ENCODE measurements around the gene MIER2. TPM values are rescaled to one million over a fixed set of nuclear protein-coding genes. Genes with fewer than 3 reads are reported as not detected.
"Not testable (repeated sequence)": the region's sequence is repeated elsewhere in the genome, so short reads cannot be mapped to it uniquely, and the experiment has no call there.

Gene MIER2
- 47.3 TPM for total RNA-seq (ENCODE audit: unreplicated experiment)
- long read RNA-seq, partial matches to known transcripts = 1 of 7 reads
- long read RNA-seq, other reads (novel, unspliced or antisense) = 6 of 7 reads

DNA sequence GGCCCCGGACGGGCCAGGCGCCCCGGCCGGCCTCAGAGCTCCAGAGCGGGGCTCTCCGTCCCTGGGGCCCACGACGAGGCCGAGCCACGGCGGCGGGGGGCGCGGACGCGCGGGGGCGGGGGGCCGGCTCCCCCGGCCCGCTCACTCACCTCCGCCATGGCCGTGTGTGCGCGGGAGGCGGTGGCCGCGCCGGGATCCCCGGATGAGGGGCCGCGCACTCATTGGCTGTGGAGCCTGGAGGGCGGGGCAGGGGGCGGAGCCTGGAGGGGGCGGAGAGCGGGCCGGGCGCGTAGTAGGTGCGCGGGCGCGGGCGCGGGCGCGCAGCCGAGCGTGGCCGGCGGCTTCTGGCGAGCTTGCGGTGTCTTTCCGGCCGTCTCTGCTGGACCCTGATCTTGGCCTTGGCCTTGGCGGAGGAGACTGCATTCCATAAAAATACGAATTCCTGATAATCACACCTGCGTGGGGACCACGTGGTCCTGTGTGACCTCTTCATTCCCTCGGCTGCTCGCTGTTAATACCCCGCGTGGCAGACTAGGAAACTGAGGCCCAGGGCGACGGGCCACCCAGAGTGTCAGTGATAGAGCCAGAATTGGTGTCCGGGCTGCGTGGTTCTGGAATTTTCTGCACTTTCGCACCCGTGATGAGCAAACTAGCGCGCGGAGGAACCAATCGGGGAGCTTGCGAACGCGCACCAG lies at the start of gene MIER2:
Gene MIER2 (minus strand): TSS at position 172 of the 695 bp plus-strand sequence. CDS start 14 bp downstream, at position 158.
- Mint-ChIP-seq H3K4me1 (ENCODE audit: low read depth, unreplicated experiment) (peaks cover 25% of the 10 kb centered on the region), H3K27me3 (ENCODE audit: unreplicated experiment) (peaks cover 22% of the 10 kb centered on the region), H3K9me3 (ENCODE audit: unreplicated experiment) (peaks cover 11% of the 10 kb centered on the region), H3K27ac (ENCODE audit: unreplicated experiment) (peak within 1 kb of the TSS; percentile 81), H3K4me3 (ENCODE audit: unreplicated experiment) (peak within 1 kb of the TSS; percentile 97), H3K36me3 (ENCODE audit: unreplicated experiment) (peaks cover 4% of the 10 kb centered on the region)
- TF ChIP-seq, protein P1, sequence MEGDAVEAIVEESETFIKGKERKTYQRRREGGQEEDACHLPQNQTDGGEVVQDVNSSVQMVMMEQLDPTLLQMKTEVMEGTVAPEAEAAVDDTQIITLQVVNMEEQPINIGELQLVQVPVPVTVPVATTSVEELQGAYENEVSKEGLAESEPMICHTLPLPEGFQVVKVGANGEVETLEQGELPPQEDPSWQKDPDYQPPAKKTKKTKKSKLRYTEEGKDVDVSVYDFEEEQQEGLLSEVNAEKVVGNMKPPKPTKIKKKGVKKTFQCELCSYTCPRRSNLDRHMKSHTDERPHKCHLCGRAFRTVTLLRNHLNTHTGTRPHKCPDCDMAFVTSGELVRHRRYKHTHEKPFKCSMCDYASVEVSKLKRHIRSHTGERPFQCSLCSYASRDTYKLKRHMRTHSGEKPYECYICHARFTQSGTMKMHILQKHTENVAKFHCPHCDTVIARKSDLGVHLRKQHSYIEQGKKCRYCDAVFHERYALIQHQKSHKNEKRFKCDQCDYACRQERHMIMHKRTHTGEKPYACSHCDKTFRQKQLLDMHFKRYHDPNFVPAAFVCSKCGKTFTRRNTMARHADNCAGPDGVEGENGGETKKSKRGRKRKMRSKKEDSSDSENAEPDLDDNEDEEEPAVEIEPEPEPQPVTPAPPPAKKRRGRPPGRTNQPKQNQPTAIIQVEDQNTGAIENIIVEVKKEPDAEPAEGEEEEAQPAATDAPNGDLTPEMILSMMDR (IDR thresholded peaks at IDR 0.05; ENCODE audit: partially characterized antibody, unreplicated experiment) = no peak
- peak; percentile 92 for DNase-seq

DNA sequence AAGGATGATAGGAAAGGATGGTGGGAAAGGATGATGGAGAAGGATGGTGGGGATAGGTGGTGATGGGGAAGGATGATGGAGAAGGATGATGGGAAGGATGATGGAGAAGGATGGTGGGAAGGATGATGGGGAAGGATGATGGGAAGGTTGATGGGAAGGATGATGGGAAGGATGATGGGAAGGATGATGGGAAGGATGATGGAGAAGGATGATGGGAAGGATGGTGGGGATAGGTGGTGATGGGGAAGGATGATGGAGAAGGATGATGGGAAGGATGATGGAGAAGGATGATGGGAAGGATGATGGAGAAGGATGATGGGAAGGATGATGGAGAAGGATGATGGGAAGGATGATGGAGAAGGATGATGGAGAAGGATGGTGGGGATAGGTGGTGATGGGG lies 49.0 kb upstream of the MIER2 start:
- not testable (repeated sequence) for DNase-seq; H3K27ac Mint-ChIP-seq (ENCODE audit: unreplicated experiment); H3K4me1 Mint-ChIP-seq (ENCODE audit: low read depth, unreplicated experiment); H3K36me3 Mint-ChIP-seq (ENCODE audit: unreplicated experiment); H3K4me3 Mint-ChIP-seq (ENCODE audit: unreplicated experiment)
- Mint-ChIP-seq H3K27me3 (ENCODE audit: unreplicated experiment) (peaks cover 24% of the 10 kb centered on the region), H3K9me3 (ENCODE audit: unreplicated experiment) (peaks cover 23% of the 10 kb centered on the region)

DNA sequence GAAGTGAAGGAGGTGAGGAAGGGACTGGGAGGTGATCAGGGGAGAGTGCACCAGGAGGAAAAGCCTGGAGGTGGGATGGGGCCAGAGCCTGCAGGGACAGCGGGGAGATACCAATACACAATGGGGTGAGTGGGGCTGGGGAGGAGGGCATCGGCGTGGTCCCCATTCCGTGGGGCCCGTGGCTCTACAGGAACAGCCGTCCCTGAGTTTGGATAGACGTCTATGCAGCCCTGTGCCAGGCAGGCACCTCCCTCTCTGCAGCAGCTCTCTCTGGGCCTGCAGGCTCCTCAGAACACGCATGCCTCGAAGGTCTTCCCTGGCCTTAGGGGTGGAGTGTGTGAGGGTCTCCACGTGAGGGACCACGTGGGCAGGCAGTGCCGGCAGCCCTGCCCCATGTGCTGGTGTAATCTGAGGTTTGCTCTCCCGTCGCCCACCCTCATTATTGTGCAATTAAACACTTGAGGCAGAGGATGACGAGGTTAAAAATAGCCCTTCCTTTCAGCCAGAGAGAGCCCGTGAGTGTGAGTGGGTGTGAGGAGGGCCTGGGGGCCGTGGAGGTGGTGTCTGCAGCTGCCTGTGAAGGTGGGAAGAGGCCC lies 47.9 kb upstream of the MIER2 start:
- no peak overlapping the region for H3K27ac Mint-ChIP-seq (ENCODE audit: unreplicated experiment)
- H3K4me3 Mint-ChIP-seq (ENCODE audit: unreplicated experiment) = no peak overlapping the region
- TF ChIP-seq, protein P1 (IDR thresholded peaks at IDR 0.05; ENCODE audit: partially characterized antibody, unreplicated experiment) = no peak
- DNase-seq = no peak
- peaks cover 5% of the 10 kb centered on the region for H3K36me3 Mint-ChIP-seq (ENCODE audit: unreplicated experiment)
- H3K27me3 Mint-ChIP-seq (ENCODE audit: unreplicated experiment) = peaks cover 26% of the 10 kb centered on the region
- H3K9me3 Mint-ChIP-seq (ENCODE audit: unreplicated experiment) = peaks cover 24% of the 10 kb centered on the region
- peaks cover 2% of the 10 kb centered on the region for H3K4me1 Mint-ChIP-seq (ENCODE audit: low read depth, unreplicated experiment)

DNA sequence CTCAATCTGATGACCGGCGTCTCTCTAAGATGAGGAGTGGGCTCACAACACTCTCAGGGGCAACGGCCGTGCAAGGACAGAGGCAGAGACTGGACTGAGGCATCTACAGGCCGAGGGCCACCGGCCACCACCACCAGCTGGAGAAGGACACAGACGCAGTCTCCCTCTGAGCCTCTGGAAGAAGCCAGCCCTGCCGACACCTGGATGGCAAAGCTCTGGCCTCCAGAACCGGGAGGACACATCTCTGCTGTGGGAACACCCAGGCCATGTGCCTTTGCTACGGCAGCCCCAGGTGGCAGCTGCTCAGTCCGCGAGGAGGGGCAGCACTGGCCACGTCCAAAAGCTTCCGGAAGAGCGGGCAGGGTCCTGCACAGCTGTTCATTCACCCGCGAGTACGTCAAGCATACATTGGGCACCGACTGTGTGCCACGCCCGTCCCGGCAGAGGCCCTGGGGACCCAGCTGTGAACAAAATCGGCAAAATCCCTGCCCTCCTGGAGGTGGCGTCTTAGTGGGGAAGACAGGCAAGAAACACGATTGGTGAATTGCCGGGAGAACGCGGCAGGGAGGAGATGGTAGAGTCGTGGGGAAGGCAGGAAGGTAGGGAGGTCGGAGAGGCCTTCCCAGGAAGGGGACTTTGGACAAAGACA lies 47.3 kb upstream of the MIER2 start:
- H3K9me3 Mint-ChIP-seq (ENCODE audit: unreplicated experiment) = peaks cover 22% of the 10 kb centered on the region
- no peak overlapping the region for H3K27ac Mint-ChIP-seq (ENCODE audit: unreplicated experiment)
- H3K4me3 Mint-ChIP-seq (ENCODE audit: unreplicated experiment) = no peak overlapping the region
- H3K27me3 Mint-ChIP-seq (ENCODE audit: unreplicated experiment) = peaks cover 28% of the 10 kb centered on the region
- TF ChIP-seq, protein P1 (IDR thresholded peaks at IDR 0.05; ENCODE audit: partially characterized antibody, unreplicated experiment) = no peak
- no peak for DNase-seq
- peaks cover 4% of the 10 kb centered on the region for H3K4me1 Mint-ChIP-seq (ENCODE audit: low read depth, unreplicated experiment)
- H3K36me3 Mint-ChIP-seq (ENCODE audit: unreplicated experiment) = peaks cover 5% of the 10 kb centered on the region

DNA sequence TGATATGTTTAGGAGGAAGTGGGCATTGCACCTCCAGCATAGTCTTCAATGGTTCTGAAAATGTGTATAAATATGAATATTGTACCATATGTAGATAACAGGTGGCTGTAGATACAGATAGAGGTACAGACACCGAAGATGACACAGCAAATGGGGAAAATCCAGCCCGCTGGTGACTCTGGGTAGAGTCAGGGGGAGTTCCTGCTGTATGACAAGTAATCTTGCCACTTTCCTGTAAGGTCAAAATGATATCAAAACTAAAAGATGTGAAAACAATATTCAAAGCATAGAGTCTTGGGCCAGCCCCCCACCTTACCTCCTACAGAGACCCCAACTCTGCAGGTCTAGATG lies 46.6 kb upstream of the MIER2 start:
- H3K4me3 Mint-ChIP-seq (ENCODE audit: unreplicated experiment) = no peak overlapping the region
- no peak for DNase-seq
- no peak overlapping the region for H3K27ac Mint-ChIP-seq (ENCODE audit: unreplicated experiment)
- TF ChIP-seq, protein P1 (IDR thresholded peaks at IDR 0.05; ENCODE audit: partially characterized antibody, unreplicated experiment) = no peak
- H3K4me1 Mint-ChIP-seq (ENCODE audit: low read depth, unreplicated experiment) = peaks cover 6% of the 10 kb centered on the region
- H3K36me3 Mint-ChIP-seq (ENCODE audit: unreplicated experiment) = peaks cover 5% of the 10 kb centered on the region
- peaks cover 28% of the 10 kb centered on the region for H3K27me3 Mint-ChIP-seq (ENCODE audit: unreplicated experiment)
- H3K9me3 Mint-ChIP-seq (ENCODE audit: unreplicated experiment) = peaks cover 21% of the 10 kb centered on the region

All from glutamatergic neuron (in vitro differentiated cells).